GM12892 (cell line): Measurements from ENCODE around the gene GK.

Source experiments
- POLR2A ChIP-seq: IDR thresholded peaks from 2 replicates; pipeline ENCODE4 v1.6.1; 2011; ENCODE audit warnings: low read depth, low read length, control low read depth
- TAF1 ChIP-seq: IDR thresholded peaks from 2 replicates; pipeline ENCODE4 v1.6.1; 2011; ENCODE audit warnings: low read depth, mild to moderate bottlenecking, control low read depth, low read length, borderline replicate concordance

DNA sequence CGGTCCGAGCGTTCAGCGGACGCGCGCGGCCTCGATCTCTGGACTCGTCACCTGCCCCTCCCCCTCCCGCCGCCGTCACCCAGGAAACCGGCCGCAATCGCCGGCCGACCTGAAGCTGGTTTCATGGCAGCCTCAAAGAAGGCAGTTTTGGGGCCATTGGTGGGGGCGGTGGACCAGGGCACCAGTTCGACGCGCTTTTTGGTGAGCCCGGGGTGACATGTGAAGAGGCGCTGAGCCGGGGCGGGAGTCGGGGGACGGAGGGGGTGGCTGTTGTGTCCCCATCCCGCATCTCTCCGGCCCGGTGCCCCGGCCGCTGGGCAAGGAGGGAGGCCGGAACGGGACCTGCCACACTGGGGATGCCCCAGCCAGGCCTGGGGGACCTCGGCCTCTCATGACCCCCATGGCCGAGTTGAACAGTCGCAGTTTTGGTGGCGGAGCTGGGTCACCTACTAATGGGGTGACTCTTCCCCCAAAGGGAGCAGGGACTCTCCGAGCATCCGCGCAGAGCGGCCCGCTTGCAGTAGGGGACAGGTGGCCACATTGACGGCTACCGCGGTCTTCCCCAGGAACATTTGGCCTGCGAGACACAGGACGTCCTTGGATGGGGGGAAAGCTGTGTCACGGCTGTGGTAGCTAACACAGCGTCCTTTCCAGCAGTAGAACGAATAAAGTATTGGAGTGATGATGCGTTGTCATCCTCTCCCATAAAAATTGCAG is at the start of gene GK:
- TF ChIP-seq POLR2A (no peak), TAF1 (no peak)
